ENCODE measurements around the gene SDK1.

Gene SDK1

GRCh38 chr7:3636131-3636860 lies 335.2 kb downstream of the SDK1 start:
- TF ChIP-seq CTCF (IDR thresholded peaks at IDR 0.05; ENCODE audit: low read depth, low read length): no peak
- no peak overlapping the region for H3K4me3 ChIP-seq (ENCODE audit: low read depth, low read length)
- in situ Hi-C loops (cut with HindIII; ENCODE audit: low sequenced_read_pairs): no loop called here
- peak; percentile 12 for DNase-seq (ENCODE audit: low read depth, low spot score)

- no peak for TF ChIP-seq CTCF (IDR thresholded peaks at IDR 0.05; ENCODE audit: low read depth, low read length)
- no peak for DNase-seq (ENCODE audit: low read depth, low spot score)
- in situ Hi-C loops (cut with HindIII; ENCODE audit: low sequenced_read_pairs): no loop called here
- H3K4me3 ChIP-seq (ENCODE audit: low read depth, low read length): no peak overlapping the region
Observed at GRCh38 chr7:3639253-3639652, 338.2 kb downstream of the SDK1 start.

GRCh38 chr7:3641582-3641981 lies 340.5 kb downstream of the SDK1 start:
- no peak overlapping the region for H3K4me3 ChIP-seq (ENCODE audit: low read depth, low read length)
- no peak for DNase-seq (ENCODE audit: low read depth, low spot score)
- in situ Hi-C loops (cut with HindIII; ENCODE audit: low sequenced_read_pairs): no loop called here
- no peak for TF ChIP-seq CTCF (IDR thresholded peaks at IDR 0.05; ENCODE audit: low read depth, low read length)

GRCh38 chr7:3643091-3643490 lies 342.0 kb downstream of the SDK1 start:
- in situ Hi-C loops (cut with HindIII; ENCODE audit: low sequenced_read_pairs): no loop called here
- no peak for DNase-seq (ENCODE audit: low read depth, low spot score)
- no peak overlapping the region for H3K4me3 ChIP-seq (ENCODE audit: low read depth, low read length)
- TF ChIP-seq CTCF (IDR thresholded peaks at IDR 0.05; ENCODE audit: low read depth, low read length): no peak

GRCh38 chr7:3648276-3648675 lies 347.2 kb downstream of the SDK1 start:
- H3K4me3 ChIP-seq (ENCODE audit: low read depth, low read length): no peak overlapping the region
- in situ Hi-C loops (cut with HindIII; ENCODE audit: low sequenced_read_pairs): no loop called here
- no peak for DNase-seq (ENCODE audit: low read depth, low spot score)
- TF ChIP-seq CTCF (IDR thresholded peaks at IDR 0.05; ENCODE audit: low read depth, low read length): no peak

- peak; percentile 41 for TF ChIP-seq CTCF (IDR thresholded peaks at IDR 0.05; ENCODE audit: low read depth, low read length)
- in situ Hi-C loops (cut with HindIII; ENCODE audit: low sequenced_read_pairs): no loop called here
- DNase-seq (ENCODE audit: low read depth, low spot score): no peak
- no peak overlapping the region for H3K4me3 ChIP-seq (ENCODE audit: low read depth, low read length)
Observed at GRCh38 chr7:3649250-3649649, 348.2 kb downstream of the SDK1 start.

Measured in astrocyte of the spinal cord (primary cell).